Hippocampal formation (tissue), 2 donors: ENCODE data around the gene MACROD1.
"Not testable (repeated sequence)": the region's sequence is repeated elsewhere in the genome, so short reads cannot be mapped to it uniquely, and the experiment has no call there.

ENCODE experiments used
- DNase-seq, 2 donors: peaks; one replicate each; lab custom pipeline; 2025; lab: John Stamatoyannopoulos, UW

MACROD1 gene

GRCh38 chr11:64185693-64186491 lies 20.0 kb upstream of the MACROD1 start, which contains the start of gene STIP1:
TSS of gene STIP1 (plus strand) at chr11:64186171. CDS start at chr11:64186262, 91 bp downstream.
- peak; percentile 99 for DNase-seq

- DNase-seq, result peak; percentile 77 to 88
These were observed 19.3 kb upstream of the MACROD1 start for GRCh38 chr11:64185175-64185692.

DNA sequence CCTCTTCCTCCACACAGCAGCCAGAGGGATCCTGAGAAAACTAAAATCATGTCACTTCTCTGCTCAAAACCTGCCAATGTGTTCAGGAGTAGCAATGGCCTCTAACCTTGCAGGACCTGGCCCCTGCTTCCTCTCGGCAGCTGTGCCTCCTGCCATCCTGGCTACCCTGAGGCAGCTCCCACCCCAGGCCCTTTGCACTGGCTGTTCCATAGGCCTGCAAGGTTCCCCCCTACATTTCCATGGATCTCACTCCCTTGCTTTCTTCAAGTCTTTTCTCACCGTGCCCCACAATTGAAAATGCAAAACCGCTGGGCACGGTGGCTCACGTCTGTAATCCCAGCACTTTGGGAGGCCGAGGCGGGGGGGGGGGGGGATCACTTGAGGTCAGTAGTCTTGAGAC lies 18.0 kb upstream of the MACROD1 start:
- no peak for DNase-seq

DNA sequence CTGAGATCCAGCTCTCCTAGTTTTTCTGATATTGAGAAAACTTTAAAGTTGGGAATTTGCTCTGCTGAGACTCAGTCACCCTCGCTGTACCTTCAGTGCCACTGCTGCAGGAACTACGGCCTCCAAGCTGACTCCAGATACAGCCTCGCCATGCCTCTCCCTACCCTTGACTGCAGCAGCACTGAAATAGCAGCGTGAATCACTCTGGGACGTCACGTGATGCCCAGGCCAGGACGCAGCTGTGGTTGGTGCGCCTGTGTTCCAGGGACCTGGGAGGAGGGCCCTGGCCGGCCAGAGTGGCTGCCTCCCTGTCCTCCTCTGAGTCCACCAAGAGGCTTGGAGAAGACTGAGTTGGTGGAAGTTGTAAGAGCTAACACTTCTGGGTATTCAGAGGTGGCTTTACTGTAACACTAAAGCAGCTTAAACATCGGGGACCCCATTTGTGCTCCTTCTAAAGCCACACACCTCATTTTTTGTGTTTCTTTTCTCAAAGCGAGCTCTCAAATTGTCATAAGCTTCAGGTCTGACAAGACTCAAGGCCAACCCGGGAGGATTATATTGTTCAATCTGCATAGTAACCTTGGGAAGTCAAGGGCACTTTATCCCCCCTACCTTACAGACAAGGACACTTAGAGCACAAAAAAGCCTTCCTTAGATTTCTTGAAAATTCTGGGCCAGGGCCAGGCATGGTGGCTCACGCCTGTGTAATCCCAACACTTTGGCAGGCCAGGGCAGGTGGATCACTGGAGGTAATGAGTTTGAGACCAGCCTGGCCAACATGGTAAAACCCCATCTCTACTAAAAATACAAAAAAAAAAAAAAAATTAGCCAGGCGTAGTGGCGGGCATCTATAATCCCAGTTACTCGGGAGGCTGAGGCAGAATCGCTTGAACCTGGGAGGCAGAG lies 15.8 kb upstream of the MACROD1 start:
- peak; percentile 87 to 92 for DNase-seq

DNA sequence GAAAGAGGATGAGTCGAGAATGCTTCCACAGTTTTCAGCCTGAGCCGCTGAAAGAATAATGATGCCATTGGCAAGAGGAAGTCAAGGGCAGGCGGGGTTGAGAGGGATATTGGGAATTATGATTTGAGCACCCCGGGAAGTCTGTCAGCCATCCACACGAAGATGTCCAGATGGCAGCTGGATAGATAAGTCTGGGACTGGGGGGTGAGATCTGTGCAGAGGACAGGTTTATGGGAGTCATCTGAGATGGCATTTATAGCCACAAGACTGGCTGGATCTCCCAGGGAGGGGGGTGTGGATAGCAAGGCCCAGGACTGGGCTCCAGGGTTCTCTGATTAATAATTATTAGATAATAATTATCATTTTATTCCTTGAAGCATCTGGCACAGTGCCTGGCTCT lies 15.0 kb upstream of the MACROD1 start:
- DNase-seq, result peak in 1 of 2 donors; percentile 18

DNA sequence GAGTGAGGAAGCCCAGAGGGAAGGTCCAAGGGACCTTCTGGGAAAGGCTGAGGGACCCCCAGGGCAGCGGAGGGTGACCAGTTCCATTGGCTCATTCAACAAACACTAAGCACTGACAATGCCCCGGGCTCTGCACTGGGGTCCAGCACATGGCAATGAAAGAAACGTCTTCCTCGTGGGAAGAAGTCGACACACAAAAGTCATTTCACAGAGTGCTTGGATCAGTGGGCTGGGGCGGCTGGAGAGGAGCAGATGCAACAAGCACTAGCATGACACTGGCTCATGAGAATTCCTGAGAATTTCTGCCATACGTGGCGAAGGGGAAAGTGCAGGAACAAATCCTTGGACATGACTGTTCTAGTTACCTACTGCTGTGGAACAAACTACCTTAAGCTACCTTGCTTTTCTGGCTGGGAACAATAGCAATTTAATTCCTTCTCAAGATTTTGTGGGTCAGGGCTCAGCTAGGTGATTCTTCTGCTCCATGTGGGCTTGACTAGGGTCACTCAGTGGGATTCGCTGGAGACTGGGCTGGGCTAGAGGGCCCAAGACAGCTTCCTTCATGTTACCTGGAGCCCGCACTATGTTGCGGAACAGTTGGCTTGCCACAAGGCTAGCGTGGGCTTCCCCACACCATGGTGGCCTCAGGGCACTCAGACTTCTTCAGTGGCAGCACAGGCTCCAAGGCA lies 13.2 kb upstream of the MACROD1 start:
- DNase-seq, result no peak

- DNase-seq, result no peak
These were observed 12.3 kb upstream of the MACROD1 start for GRCh38 chr11:64178203-64178602.

- DNase-seq, result peak in 1 of 2 donors; percentile 25
These were observed 10.8 kb upstream of the MACROD1 start for GRCh38 chr11:64176751-64177150.

DNA sequence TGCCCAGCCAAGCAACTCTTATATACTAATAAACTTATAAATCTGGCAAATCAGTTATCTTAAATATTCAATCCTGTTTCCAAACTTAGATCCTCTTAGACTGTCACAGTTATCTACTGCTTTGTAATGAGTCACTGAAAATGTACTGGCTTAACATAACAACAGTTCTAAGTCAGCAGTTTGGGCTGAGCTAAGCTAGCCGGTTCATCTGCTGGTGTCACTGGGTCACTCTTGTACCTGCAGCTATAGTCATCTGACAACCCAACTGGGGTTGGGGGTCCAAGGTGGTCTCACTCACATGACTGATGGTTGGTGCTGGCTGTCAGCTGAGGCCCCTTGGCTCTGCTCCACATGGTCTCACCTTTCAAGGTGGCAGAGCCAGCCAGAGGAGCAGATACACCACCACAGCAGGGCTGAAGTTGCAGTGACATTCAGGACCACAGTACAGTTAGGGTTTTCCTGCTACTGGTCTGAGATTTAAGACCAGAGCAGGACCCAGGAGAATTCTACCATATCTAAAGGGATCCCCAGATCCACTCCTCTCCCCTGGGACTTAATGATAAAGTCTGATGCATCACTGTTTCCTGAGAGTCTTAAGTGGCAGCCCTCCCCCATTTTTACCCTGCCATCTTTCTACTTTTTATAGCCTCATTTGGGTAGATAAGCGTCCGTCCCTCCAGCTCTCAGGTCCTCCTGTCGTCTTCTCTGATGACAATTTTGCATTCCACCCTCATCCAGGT lies 7.9 kb upstream of the MACROD1 start:
- DNase-seq, result no peak

GRCh38 chr11:64170419-64170818 lies 4.5 kb upstream of the MACROD1 start:
- DNase-seq, result no peak

DNA sequence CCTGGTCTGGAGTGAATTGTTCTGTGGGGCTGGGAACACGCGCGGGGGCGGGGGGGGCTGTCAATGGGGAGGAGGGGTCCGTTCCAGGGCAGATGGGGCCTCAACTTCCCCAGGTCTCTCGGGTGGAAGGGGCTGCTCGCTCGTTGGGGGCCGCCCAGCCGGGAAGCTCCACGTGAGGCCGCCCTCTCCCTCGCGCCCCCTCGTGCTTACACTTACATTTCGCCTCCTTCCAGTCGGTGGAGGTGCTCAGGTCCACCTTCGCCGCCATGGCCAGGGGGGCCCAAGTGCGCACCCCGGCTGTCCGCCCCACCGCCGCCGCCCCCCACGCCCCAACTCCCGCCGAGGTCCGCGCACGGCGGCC lies 452 bp downstream of the MACROD1 start:
- no peak for DNase-seq

GRCh38 chr11:64164392-64165312 lies 1.3 kb downstream of the MACROD1 start:
- no peak for DNase-seq

DNA sequence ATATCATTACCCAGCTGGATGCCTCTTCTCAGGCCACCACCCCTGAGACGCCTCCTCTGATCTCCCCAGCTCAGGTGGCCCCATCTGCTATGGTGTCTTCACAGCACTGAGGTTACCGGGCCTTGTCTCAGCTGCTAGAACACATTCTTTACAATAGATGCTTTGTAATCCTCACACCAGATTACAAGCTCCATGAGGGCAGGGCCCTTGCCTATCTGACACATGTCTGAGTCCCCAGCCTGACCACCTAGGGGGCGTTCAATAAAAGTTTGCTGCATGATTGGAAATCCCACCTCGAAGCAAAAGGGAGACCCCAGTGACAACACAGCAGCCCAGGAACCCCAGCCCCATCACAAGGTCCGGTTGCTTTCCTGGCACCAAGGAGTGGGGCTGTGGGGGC lies 2.0 kb downstream of the MACROD1 start:
- DNase-seq, result no peak

GRCh38 chr11:64162769-64163168 lies 3.1 kb downstream of the MACROD1 start:
- DNase-seq, result not testable (repeated sequence)

DNA sequence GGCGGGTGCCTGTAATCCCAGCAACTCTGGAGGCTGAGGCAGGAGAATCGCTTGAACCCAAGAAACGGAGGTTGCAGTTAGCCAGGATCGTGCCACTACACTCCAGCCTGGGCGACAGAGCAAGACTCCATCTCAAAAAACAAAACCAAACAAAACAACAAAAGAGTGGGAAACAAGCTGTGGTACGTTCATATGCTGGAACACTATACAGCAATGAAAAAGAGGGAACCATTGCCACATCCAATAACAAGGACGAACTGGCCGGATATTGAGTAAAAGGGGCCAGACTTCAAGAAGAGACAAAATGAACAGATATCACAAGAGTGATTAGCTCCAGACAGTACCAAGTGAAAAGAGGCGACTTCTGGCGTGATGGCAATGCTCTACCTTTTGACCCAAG lies 4.9 kb downstream of the MACROD1 start:
- no peak for DNase-seq

DNA sequence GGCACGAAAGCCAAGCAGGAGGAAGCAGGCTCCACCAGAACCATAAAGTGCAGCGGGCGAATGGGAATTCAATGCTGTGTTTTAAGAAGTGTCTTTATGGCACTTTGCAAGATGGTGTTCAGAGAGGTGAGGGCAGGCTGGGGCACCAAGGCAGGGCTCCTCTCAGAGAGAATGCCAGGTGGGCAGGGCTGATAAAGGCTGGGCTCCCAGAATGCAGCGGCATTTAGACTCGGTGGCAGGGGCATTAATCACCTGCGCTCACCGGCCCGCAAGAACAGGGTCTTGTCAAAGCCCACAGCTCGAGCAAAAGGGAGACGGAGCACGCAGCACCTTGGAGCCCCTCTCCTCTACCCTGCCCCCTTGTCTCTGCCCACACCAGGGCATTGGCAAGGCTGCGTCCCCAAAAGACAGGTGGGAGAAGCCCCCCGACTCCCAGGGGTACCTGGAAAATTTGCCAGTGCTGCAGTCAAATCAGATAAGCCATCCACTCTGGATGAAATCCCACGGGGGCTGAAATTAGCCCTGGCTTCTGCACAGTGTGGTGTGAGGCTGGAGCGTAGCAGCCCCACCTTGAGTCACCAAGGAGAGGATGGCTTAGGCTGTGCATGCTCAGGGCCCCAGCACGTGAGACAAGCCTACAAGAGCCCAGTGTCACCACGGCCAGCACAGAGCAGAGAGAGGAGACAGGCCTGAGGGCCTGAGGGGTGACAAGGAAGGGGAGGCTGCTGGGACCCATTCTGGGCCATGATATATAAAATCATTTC lies 8.1 kb downstream of the MACROD1 start:
- DNase-seq, result no peak

- DNase-seq, result peak; percentile 29 to 51
These were observed 9.5 kb downstream of the MACROD1 start for GRCh38 chr11:64156235-64157011.

DNA sequence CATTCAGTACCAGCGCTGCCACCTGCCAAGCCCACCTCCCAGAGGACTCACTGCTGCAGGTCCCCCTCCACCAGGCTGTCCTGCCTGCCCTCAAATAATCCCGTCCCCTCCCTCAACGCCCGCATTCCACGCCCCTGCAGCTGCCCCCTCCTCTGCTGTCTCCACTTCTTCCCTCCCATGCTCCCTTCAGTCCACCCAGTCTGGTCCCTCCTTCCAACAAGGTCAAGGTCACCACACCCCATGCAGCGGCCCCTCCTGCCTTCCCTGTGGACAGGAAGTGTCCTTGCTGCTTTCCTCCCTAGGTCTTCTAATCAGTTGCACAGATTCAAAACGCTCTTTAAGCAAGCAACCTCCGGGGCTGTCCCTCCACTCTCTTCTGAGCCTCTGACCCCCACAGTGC lies 12.1 kb downstream of the MACROD1 start:
- no peak for DNase-seq
